Right kidney (tissue), 1 donor: ENCODE measurements around the gene FNBP1L.
"Not testable (repeated sequence)": the region's sequence is repeated elsewhere in the genome, so short reads cannot be mapped to it uniquely, and the experiment has no call there.

Source experiments
- DNase-seq: peaks from one replicate; pipeline ENCODE4 v3.0.0-alpha.2; 2016

Gene FNBP1L

GRCh38 chr1:93442008-93442666, 5.8 kb upstream of the FNBP1L start:
- DNase-seq: no peak

GRCh38 chr1:93442741-93443140, 5.2 kb upstream of the FNBP1L start:
- no peak for DNase-seq

GRCh38 chr1:93443454-93443853, 4.5 kb upstream of the FNBP1L start:
- DNase-seq: no peak

- peak; percentile 42 for DNase-seq
Observed at GRCh38 chr1:93446837-93447451, 974 bp upstream of the FNBP1L start.

GRCh38 chr1:93448292-93448982, 519 bp downstream of the FNBP1L start:
- peak; percentile 97 for DNase-seq

GRCh38 chr1:93448983-93449804, 1.3 kb downstream of the FNBP1L start:
- DNase-seq: peak; percentile 83

- no peak for DNase-seq
Observed at GRCh38 chr1:93450321-93450720, 2.4 kb downstream of the FNBP1L start.

- DNase-seq: no peak
Observed at GRCh38 chr1:93453911-93454310, 6.0 kb downstream of the FNBP1L start.

- DNase-seq: no peak
Observed at GRCh38 chr1:93459126-93459525, 11.2 kb downstream of the FNBP1L start.

GRCh38 chr1:93461236-93461635, 13.3 kb downstream of the FNBP1L start:
- no peak for DNase-seq

- no peak for DNase-seq
Observed at GRCh38 chr1:93463960-93464359, 16.0 kb downstream of the FNBP1L start.

GRCh38 chr1:93465371-93466082, 17.6 kb downstream of the FNBP1L start:
- not testable (repeated sequence) for DNase-seq

- no peak for DNase-seq
Observed at GRCh38 chr1:93467606-93468005, 19.7 kb downstream of the FNBP1L start.

- no peak for DNase-seq
Observed at GRCh38 chr1:93468662-93469061, 20.7 kb downstream of the FNBP1L start.

- not testable (repeated sequence) for DNase-seq
Observed at GRCh38 chr1:93469223-93469622, 21.3 kb downstream of the FNBP1L start.

- DNase-seq: no peak
Observed at GRCh38 chr1:93471284-93471683, 23.4 kb downstream of the FNBP1L start.

GRCh38 chr1:93471911-93472310, 24.0 kb downstream of the FNBP1L start:
- DNase-seq: no peak

- DNase-seq: no peak
Observed at GRCh38 chr1:93474321-93474720, 26.4 kb downstream of the FNBP1L start.

- no peak for DNase-seq
Observed at GRCh38 chr1:93475681-93476080, 27.8 kb downstream of the FNBP1L start.

- DNase-seq: peak; percentile 21
Observed at GRCh38 chr1:93479133-93479745, 31.3 kb downstream of the FNBP1L start.

GRCh38 chr1:93481899-93482298, 34.0 kb downstream of the FNBP1L start:
- DNase-seq: not testable (repeated sequence)

GRCh38 chr1:93483200-93483599, 35.3 kb downstream of the FNBP1L start:
- DNase-seq: no peak
